Astrocyte (in vitro differentiated cells and primary cell): Measurements from ENCODE around the gene ALDH1B1.

Experiments used
- CTCF ChIP-seq: IDR thresholded peaks from 2 replicates; pipeline ENCODE4 v1.5.1; 2011; ENCODE audit warnings: low read depth, mild to moderate bottlenecking, inconsistent platforms, low read length, moderate library complexity; ENCODE audit not compliant: insufficient read depth
- EZH2 ChIP-seq: IDR thresholded peaks from 2 replicates; pipeline ENCODE4 v1.6.1; 2012; ENCODE audit warnings: mild to moderate bottlenecking, low read length, inconsistent platforms; ENCODE audit not compliant: insufficient read depth

- peak; percentile 60 for TF ChIP-seq CTCF
- no peak for TF ChIP-seq EZH2
Observed at GRCh38 chr9:38417003-38417945, 24.8 kb downstream of the ALDH1B1 start.
